ENCODE results near the gene NEDD4. TPM values are rescaled to one million over a fixed set of nuclear protein-coding genes. Genes with fewer than 3 reads are reported as not detected.

NEDD4 gene
- total RNA-seq, 1 donor from 2014 or later, result 28.4 TPM

DNA sequence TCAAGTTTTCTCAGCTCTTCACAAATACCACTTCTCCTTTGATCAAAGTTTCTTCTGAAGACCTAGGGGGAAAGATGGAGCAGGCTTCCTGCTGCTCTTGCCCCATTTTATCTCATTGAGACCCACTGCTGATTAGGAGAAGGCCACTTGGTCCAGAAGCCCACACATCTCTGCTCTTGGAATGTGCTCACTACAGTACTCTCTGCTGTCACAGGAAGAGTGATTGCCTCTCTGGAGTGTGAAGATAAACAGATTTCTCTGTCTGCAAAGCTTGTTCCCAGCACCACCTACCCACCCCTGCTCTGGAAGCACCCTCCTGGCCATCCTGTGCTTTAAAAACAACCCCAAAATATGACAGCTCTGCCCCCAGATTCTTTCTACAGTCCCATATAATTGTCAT is 209.1 kb downstream of the NEDD4 start:
- no peaks in the 10 kb centered on the region for H3K36me3 Mint-ChIP-seq (ENCODE audit: low read depth)
- TF ChIP-seq CTCF (IDR thresholded peaks at IDR 0.05), result no peak
- H3K4me1 Mint-ChIP-seq (ENCODE audit: low read depth), result peaks cover 7% of the 10 kb centered on the region
- no peaks in the 10 kb centered on the region for H3K27me3 Mint-ChIP-seq (ENCODE audit: low read depth)
- H3K27ac Mint-ChIP-seq (ENCODE audit: unreplicated experiment), result peak overlapping the region; percentile 22
- DNase-seq (ENCODE audit: low spot score), result no peak
- H3K9me3 Mint-ChIP-seq (ENCODE audit: low read depth), result no peaks in the 10 kb centered on the region
- no peak overlapping the region for H3K4me3 Mint-ChIP-seq (ENCODE audit: unreplicated experiment)

DNA sequence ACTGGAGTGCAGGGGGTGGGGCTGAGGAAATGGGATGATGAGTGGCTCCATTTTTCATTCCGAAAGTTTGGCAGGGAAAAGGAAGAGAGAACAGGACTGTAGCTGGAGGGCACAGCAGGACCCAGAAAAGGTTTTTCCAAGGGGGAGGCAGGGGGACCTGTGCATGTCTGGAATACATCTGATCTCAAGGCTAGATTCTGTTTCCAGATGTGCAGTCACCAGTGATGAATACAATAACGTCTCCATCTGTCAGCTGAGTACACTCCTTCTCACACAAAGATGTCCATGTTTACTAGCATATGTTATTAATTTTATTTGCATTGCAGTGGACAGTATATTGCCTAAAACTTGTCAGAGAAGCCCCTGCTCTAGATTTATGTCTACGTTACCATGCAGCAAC is 210.5 kb downstream of the NEDD4 start:
- TF ChIP-seq CTCF (IDR thresholded peaks at IDR 0.05), result no peak
- no peaks in the 10 kb centered on the region for H3K9me3 Mint-ChIP-seq (ENCODE audit: low read depth)
- no peaks in the 10 kb centered on the region for H3K27me3 Mint-ChIP-seq (ENCODE audit: low read depth)
- peaks cover 7% of the 10 kb centered on the region for H3K4me1 Mint-ChIP-seq (ENCODE audit: low read depth)
- H3K27ac Mint-ChIP-seq (ENCODE audit: unreplicated experiment), result no peak overlapping the region
- H3K36me3 Mint-ChIP-seq (ENCODE audit: low read depth), result no peaks in the 10 kb centered on the region
- no peak for DNase-seq (ENCODE audit: low spot score)
- no peak overlapping the region for H3K4me3 Mint-ChIP-seq (ENCODE audit: unreplicated experiment)

DNA sequence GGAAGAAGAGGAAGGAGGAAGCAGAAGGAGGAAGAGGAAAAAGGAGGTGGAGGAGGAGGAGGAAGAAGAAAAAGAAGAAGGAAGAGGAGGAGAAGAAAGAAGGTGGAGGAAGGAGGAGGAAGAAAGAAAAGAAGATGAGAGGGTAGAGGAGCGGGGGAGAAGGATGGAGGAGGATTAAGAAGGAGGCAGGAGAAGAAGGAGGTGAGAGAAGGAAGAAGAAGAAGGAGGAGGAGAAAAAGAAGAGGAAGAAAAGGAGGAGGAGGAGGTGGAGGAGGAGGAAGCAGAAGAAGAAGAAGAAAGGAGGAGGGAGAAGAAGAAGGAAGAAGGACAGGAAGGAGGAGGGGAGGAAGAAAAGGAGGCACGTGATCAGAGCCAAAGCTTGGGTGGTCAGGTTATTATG is 213.1 kb downstream of the NEDD4 start:
- TF ChIP-seq CTCF (IDR thresholded peaks at IDR 0.05), result no peak
- Mint-ChIP-seq H3K4me3 (ENCODE audit: unreplicated experiment) (no peak overlapping the region), H3K4me1 (ENCODE audit: low read depth) (peaks cover 7% of the 10 kb centered on the region), H3K9me3 (ENCODE audit: low read depth) (no peaks in the 10 kb centered on the region), H3K36me3 (ENCODE audit: low read depth) (no peaks in the 10 kb centered on the region), H3K27me3 (ENCODE audit: low read depth) (no peaks in the 10 kb centered on the region), H3K27ac (ENCODE audit: unreplicated experiment) (no peak overlapping the region)
- DNase-seq (ENCODE audit: low spot score), result no peak

DNA sequence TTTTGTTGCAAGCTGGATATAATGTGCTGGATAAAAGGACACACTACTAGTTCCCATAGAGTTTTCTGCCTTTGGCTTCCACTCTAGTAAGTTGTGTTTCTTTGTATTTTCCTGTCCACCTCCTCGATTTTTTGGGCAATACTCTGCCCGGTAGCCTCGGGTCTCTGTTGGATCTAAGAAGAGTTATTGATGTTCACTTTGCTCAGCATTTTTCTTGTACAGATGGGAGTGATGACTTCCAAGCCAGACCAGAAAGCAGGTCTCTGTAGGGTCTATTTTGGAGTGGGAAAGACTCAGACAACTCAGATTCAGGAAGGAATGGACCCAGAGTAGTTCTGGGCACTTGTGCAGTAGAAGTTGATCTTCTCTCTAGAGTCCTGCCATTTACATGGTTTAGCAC is 214.5 kb downstream of the NEDD4 start:
- Mint-ChIP-seq H3K9me3 (ENCODE audit: low read depth) (no peaks in the 10 kb centered on the region), H3K27me3 (ENCODE audit: low read depth) (no peaks in the 10 kb centered on the region), H3K4me1 (ENCODE audit: low read depth) (no peaks in the 10 kb centered on the region), H3K36me3 (ENCODE audit: low read depth) (no peaks in the 10 kb centered on the region), H3K4me3 (ENCODE audit: unreplicated experiment) (no peak overlapping the region), H3K27ac (ENCODE audit: unreplicated experiment) (no peak overlapping the region)
- TF ChIP-seq CTCF (IDR thresholded peaks at IDR 0.05), result no peak
- no peak for DNase-seq (ENCODE audit: low spot score)

Measured in chondrocyte (in vitro differentiated cells).